DMS114 treated with DMSO at 0.1 percent for 48 hours (cell line): ENCODE measurements around the gene LST1.

Experiments used
- DNase-seq: peaks from one replicate; lab custom pipeline; 2025; ENCODE audit not compliant: unreplicated experiment; lab: John Stamatoyannopoulos, UW

LST1 gene

DNA sequence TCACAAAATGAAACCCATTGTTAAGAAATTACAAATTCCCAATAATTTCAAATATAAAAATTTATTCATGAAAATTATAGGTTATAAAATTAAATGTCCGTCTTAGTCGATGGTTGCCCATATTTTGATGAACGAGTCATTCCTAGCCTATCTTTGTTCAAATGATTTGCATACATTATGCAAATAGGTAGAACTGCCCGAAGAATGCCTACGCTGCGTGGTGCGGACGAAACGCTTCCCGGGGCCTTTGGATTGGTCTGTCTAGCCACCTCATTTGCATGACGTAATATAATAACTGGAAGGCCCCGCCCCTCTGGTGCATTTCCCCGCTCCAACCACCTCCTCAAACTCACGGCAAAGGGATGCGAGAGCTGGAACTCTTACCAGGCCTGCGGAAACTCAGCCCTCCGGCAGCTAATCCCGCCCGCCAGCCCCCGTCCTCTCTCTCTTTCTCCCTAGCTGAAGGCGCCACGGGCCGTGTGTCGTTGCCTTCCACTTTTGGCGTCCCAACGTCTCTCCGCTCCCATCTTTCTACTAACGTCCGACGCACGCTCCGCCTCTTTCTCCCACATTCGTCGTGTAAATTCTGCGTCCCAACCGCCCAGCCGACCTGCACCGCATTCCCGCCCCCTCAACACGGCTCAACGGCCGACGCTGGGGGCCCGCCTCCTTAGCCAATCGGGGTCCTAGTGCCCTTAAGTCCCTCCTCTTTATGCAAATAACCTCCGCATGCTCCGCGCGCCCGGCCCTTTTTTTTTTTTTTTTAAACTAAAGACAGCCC lies 33.9 kb downstream of the LST1 start:
- DNase-seq, result peak; percentile 99

DNA sequence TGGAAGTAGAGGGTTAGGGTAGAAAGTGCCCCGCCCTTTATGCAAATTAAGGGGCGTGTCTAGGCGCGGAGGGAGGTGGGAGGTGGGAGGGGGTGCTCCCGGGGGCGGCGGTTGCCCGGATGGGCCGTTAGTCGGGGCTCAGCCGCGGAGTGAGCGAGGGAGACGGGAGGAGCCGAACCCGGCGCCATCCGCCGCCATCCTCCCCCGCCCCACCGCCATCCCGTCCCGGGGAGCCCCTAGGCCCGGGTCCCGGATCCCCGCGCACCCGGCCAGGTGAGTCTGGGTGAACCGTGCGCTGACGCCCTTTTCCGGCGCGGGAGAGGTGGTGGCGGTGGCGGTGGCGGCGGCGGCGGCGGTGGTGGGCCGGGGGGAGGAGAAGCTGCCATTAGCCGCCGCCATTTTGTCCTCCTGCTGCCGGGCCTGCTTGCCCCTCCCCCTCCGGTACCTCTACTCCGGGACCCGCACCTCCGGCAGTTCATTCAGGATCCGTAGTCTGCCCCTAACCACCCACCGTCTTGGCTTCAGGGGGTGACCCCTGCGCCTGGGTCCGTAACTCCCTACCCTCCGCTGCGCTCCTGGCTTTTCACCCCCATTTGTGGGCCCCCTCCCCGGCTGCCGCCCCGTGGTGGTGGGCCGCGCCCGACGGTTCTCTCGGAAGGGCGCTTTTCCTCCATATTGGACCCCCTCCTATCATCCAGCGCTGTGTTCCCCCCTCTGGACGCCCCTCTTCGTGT lies 34.7 kb downstream of the LST1 start, which contains the start of gene PRRC2A:
TSS of gene PRRC2A (plus strand) at position 130 of the 734 bp plus-strand sequence. CDS start 2,075 bp downstream, outside the sequence.
- DNase-seq, result peak; percentile 82

- DNase-seq, result no peak
Observed at GRCh38 chr6:31621320-31621939, 35.4 kb downstream of the LST1 start.

DNA sequence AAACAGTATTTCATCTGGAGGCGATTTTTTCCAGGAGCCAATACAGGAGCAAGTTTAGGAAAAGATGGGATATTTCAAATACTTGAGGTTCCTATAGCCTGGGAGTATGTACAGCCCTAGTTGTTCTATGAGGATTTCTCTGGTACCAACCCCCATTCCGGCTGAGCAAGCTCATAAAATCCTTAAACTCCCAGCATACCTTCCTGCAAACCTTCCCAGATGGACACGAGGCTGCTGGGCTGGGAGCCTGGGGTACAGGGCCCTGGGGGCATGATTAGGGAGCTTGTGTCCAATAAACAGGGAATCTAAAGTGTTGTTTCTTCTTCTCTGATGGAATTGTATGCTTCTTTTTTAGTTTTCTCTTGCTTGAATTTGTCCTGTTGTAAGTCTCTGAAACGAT lies 35.9 kb downstream of the LST1 start:
- DNase-seq, result no peak

DNA sequence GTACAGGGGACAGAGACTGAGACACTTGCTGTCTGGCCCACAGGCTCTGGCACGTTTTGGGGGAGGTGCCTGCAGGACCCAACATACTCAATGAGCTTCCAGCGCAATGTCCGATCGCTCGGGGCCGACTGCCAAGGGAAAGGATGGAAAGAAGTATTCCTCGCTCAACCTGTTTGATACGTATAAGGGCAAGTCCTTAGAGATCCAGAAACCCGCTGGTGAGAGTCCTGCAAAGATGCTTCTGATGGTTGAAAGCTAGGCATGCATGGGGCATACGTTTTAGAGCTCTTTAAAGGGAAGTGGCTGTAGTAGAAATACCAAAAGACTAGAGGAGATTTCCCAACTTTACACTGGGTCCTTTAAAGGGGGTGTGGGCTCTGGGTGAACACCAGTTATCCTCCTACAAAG lies 36.6 kb downstream of the LST1 start:
- DNase-seq, result no peak

DNA sequence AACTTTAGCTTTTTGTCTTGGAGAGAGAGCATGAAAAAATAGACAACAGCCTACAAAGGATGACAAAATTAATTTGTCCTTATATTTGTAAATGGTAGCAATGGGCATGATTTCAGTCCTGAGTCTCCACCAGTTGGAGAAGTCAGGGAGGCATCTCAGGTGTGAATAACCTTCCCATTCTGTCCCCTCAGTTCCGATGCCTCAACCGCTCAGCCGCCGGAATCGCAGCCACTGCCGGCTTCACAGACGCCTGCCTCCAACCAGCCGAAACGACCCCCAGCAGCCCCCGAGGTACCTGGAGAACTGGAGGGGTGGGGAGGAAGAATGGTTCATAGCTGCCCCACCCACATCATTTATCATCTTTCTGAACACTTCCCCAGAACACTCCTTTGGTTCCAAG lies 38.0 kb downstream of the LST1 start:
- DNase-seq, result no peak

- no peak for DNase-seq
Observed at GRCh38 chr6:31626952-31627351, 40.9 kb downstream of the LST1 start.

DNA sequence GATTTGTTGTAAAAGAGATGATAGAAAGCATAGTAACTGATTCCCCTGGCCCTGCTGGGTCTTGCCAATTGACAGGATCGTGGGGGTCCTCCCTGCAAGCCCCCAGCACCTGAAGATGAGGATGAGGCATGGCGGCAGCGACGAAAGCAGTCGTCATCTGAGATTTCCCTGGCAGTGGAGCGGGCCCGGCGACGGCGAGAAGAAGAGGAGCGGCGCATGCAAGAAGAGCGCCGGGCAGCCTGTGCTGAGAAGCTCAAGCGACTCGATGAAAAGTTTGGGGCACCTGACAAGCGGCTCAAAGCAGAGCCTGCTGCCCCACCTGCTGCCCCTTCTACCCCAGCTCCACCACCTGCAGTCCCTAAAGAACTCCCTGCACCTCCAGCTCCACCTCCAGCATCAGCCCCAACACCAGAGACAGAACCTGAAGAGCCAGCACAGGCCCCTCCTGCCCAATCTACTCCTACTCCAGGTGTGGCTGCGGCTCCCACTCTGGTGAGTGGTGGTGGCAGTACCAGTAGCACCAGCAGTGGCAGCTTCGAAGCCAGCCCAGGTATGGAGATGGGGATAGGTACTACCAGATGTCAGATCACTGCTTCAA lies 41.7 kb downstream of the LST1 start:
- DNase-seq, result no peak

DNA sequence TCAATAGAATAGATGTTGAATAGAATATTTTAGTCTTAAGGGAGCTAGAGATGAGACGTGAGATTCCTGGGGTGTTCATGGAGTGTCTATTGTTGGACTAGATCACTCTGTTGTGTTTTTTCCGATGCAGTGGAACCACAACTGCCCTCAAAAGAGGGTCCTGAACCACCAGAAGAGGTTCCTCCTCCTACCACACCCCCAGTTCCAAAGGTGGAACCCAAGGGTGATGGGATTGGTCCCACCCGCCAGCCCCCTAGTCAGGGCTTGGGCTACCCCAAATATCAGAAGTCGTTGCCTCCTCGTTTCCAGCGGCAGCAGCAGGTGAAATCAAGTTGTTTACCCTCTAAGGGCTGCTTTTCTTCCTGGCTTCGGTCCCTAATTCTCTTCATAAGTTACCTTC lies 42.9 kb downstream of the LST1 start:
- no peak for DNase-seq

DNA sequence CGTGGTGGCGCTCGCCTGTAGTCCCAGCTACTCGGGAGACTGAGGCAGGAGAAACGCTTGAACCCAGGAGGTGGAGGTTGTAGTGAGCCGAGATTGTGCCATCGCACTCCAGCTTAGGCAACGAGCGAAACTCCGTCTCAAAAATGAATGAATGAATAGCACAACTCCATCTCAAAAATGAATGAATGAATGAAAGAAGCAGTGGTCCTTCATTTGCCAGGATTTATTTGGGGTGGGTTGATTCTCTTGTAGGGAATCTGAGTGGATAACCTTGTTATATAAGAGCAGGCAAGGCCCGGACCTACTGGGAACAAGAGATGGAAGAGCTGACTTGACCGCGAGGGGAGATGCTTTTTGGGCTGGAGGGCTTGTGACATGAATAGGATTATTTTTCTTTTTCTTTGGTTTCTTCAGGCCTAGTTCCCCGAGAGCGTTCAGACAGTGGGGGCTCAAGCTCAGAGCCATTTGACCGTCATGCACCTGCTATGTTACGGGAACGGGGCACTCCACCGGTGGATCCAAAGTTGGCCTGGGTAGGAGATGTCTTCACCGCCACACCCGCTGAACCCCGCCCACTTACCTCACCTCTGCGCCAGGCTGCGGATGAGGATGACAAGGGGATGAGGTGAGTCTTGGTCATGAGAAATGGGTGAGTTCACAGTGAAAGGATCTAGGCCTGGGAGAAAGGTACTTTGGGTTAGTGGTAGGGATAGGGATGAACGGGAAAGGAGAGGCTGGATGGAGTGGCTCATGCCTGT lies 44.3 kb downstream of the LST1 start:
- DNase-seq, result no peak

- no peak for DNase-seq
Observed at GRCh38 chr6:31631209-31631608, 45.1 kb downstream of the LST1 start.

DNA sequence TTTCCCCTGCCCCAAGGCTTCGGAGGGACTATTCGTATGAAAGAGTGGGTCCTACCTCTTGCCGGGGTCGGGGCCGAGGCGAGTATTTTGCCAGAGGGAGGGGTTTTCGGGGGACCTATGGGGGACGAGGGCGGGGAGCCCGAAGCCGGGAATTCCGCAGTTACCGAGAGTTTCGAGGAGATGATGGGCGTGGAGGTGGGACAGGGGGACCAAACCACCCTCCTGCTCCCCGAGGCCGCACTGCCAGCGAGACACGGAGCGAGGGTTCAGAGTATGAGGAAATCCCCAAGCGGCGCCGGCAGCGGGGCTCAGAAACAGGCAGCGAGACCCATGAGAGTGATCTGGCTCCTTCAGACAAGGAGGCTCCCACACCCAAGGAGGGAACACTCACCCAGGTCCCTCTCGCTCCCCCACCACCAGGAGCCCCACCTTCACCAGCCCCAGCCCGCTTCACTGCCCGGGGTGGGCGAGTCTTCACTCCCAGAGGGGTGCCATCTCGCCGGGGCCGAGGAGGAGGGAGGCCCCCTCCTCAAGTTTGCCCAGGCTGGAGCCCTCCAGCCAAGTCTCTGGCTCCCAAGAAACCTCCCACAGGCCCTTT lies 45.7 kb downstream of the LST1 start:
- no peak for DNase-seq

- no peak for DNase-seq
Observed at GRCh38 chr6:31632279-31632946, 46.3 kb downstream of the LST1 start.

DNA sequence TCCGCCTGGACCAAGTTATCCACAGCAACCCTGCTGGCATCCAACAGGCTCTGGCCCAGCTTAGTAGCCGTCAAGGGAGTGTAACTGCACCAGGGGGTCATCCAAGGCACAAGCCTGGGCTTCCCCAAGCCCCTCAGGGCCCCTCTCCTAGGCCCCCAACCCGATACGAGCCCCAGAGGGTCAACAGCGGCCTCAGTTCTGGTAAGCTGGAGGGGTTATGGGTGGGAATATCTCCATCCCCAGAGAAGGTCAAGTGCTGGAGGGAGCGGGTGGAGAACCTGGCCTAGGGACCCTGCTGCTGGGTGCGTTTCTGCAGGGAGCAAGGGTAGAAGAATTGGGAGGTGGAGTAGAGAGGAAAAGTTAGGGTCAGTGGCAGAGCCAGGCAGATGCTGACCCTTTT lies 47.4 kb downstream of the LST1 start:
- no peak for DNase-seq

GRCh38 chr6:31634131-31634530 lies 48.1 kb downstream of the LST1 start:
- no peak for DNase-seq

DNA sequence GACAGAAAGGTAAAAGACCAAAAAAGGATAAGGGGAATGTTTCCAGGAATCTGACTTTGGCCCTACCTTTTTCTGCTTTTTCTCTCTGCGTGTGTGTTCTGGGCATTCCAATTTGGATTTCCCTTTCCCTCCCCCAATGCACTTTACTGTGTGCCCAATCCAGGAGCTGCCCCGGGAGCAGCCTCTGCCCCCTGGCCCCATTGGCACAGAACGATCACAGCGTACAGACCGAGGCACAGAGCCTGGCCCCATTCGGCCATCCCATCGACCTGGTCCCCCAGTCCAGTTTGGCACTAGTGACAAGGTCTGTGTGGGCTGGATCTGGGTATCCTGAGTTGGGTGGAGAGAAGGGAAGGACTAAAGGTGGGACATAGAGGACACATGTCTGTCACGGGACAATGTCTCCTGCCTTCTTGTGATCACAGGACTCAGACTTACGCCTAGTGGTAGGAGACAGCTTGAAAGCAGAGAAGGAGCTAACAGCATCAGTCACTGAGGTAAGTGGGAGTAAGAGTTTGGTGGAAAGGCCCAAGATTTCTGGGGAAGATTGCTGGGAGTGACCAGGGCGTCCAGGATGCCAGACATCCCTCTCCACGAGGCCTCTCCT lies 49.0 kb downstream of the LST1 start:
- DNase-seq, result no peak

DNA sequence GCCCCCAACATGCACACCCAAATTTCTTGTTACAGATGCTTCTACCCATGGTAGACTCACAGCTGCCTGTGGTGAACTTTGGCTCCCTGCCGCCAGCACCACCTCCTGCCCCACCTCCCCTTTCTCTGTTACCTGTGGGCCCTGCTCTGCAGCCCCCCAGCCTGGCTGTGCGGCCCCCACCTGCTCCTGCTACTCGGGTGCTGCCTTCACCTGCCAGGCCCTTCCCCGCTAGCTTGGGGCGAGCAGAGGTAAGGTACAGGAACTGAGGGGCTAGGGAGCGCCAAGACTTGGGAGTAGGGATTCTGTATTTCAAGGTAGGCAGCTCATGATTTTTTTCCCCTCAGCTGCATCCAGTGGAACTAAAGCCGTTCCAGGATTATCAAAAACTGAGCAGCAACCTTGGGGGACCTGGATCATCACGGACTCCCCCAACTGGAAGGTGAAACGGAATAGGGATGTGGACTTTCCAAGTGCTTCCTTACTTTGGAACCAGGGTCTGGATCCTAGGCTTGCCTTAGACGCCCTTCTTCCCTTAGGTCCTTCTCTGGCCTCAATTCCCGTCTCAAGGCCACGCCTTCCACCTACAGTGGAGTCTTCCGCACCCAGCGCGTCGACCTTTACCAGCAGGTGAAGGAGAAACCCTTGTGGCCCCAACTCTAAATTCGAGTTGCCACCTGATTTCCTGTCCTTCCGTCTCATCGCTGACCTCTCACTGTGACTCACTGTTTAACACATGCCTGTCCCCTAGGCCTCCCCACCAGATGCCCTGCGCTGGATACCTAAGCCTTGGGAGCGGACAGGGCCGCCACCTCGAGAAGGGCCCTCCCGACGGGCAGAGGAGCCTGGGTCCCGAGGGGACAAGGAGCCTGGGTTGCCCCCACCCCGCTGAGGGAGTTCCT lies 50.9 kb downstream of the LST1 start:
- no peak for DNase-seq
